DND-41 (cell line): ENCODE results near the gene S100A7A.

Experiments
- ATAC-seq: fragments of 200-7000 bp; cut with Tn5 transposase; 3 replicates; pipeline ENCODE4 v1.9.1; 2021; ENCODE audit warnings: low read depth; ENCODE audit not compliant: insufficient read depth
- DNase-seq: peaks from one replicate; pipeline ENCODE4 v3.0.0-alpha.2; 2020
- H2AFZ ChIP-seq: 2 replicates; pipeline ENCODE4 v1.6.0; 2012; ENCODE audit warnings: low read depth, low read length
- H3K27ac ChIP-seq: 2 replicates; pipeline ENCODE4 v1.5.1; 2012; ENCODE audit warnings: low read length, inconsistent platforms
- H3K27me3 ChIP-seq: fragments of 200-600 bp; sonication (generic); 2 replicates; pipeline ENCODE4 v1.6.0; 2012; ENCODE audit warnings: low read length, mild to moderate bottlenecking, inconsistent platforms; ENCODE audit not compliant: insufficient read depth, poor library complexity
- H3K36me3 ChIP-seq: 2 replicates; pipeline ENCODE4 v1.5.1; 2012; ENCODE audit warnings: low read length, inconsistent platforms; ENCODE audit not compliant: insufficient read depth
- H3K4me1 ChIP-seq: 2 replicates; pipeline ENCODE4 v1.5.1; 2012; ENCODE audit warnings: mild to moderate bottlenecking, low read length; ENCODE audit not compliant: insufficient read depth
- H3K4me2 ChIP-seq: 2 replicates; pipeline ENCODE4 v1.6.0; 2012; ENCODE audit warnings: mild to moderate bottlenecking, moderate library complexity, low read length, inconsistent platforms; ENCODE audit not compliant: insufficient read depth
- H3K4me3 ChIP-seq, 2 experiments: fragments of 200-600 bp in 1 of 2; shearing (Covaris generic) in 1 of 2; 2 replicates each; pipeline ENCODE4 v1.5.1; 2012 to 2016; ENCODE audit warnings: inconsistent platforms in 2 of 2, low read length in 2 of 2, mild to moderate bottlenecking in 2 of 2, low read depth in 1 of 2, moderate library complexity in 1 of 2
- H3K79me2 ChIP-seq: 2 replicates; pipeline ENCODE4 v1.6.0; 2012; ENCODE audit warnings: low read length, inconsistent platforms; ENCODE audit not compliant: insufficient read depth
- H3K9ac ChIP-seq: 2 replicates; pipeline ENCODE4 v1.6.0; 2012; ENCODE audit warnings: low read depth, mild to moderate bottlenecking, inconsistent platforms, low read length, moderate library complexity
- H3K9me3 ChIP-seq: 2 replicates; pipeline ENCODE4 v1.5.1; 2012; ENCODE audit warnings: low read length, moderate library complexity, mild to moderate bottlenecking, inconsistent platforms; ENCODE audit not compliant: insufficient read depth, severe bottlenecking
- H4K20me1 ChIP-seq: 2 replicates; pipeline ENCODE4 v1.6.0; 2012; ENCODE audit warnings: low read length; ENCODE audit not compliant: insufficient read depth
- EZH2 ChIP-seq: IDR thresholded peaks from 3 replicates; pipeline ENCODE4 v1.6.1; 2012; ENCODE audit warnings: borderline replicate concordance, low read depth, mild to moderate bottlenecking, moderate library complexity, low read length, inconsistent platforms; ENCODE audit not compliant: severe bottlenecking
- TF ChIP-seq, protein P1 (sequence below): IDR thresholded peaks from 2 replicates; pipeline ENCODE4 v1.5.1; 2012; ENCODE audit warnings: borderline replicate concordance, low read length, moderate library complexity, mild to moderate bottlenecking; ENCODE audit not compliant: poor library complexity, severe bottlenecking; ENCODE audit errors: extremely low read depth

Gene S100A7A

DNA sequence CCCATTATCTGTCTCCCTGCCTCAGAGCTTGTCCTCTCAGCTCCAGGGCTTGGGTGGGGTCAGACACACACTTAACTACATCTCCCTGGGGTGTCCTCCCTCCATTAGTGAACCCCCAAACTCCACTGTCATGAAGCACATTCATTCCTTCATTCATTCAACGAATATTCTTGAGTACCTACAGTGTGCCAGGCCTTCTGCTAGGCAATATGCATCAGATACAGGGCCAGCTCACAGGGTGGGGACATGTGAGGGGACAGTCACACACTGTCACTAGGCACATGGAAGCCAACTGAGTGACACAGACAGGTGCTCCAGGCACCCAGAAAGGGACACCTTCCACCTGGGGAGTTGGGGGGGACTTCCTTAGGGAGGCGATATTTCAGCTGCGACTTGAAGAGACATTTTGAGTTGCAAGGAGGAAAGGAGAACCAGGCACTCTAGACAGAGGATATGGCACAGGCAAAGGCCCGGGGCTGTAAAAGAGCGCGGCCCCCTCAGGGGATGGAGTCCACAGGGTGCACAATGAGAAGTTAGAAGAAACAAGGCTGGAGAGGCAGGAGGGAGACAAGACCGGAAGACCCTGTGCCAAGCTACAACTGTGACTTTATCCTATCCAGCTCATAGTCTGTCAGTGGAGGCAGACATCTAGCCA lies 16.8 kb upstream of the S100A7A start:
- H3K9me3 ChIP-seq, result no peaks in the 10 kb centered on the region
- no peak for TF ChIP-seq EZH2
- TF ChIP-seq, protein P1, sequence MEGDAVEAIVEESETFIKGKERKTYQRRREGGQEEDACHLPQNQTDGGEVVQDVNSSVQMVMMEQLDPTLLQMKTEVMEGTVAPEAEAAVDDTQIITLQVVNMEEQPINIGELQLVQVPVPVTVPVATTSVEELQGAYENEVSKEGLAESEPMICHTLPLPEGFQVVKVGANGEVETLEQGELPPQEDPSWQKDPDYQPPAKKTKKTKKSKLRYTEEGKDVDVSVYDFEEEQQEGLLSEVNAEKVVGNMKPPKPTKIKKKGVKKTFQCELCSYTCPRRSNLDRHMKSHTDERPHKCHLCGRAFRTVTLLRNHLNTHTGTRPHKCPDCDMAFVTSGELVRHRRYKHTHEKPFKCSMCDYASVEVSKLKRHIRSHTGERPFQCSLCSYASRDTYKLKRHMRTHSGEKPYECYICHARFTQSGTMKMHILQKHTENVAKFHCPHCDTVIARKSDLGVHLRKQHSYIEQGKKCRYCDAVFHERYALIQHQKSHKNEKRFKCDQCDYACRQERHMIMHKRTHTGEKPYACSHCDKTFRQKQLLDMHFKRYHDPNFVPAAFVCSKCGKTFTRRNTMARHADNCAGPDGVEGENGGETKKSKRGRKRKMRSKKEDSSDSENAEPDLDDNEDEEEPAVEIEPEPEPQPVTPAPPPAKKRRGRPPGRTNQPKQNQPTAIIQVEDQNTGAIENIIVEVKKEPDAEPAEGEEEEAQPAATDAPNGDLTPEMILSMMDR, result no peak
- peaks cover 3% of the 10 kb centered on the region; the same call in 1 of the 2 replicates for H4K20me1 ChIP-seq
- H3K4me2 ChIP-seq, result no peak overlapping the region
- H3K9ac ChIP-seq, result no peak overlapping the region
- no peaks in the 10 kb centered on the region for H3K4me1 ChIP-seq
- ATAC-seq (no peak), DNase-seq (no peak)
- H3K79me2 ChIP-seq, result no peaks in the 10 kb centered on the region
- no peaks in the 10 kb centered on the region for H3K36me3 ChIP-seq
- no peak overlapping the region for H3K27ac ChIP-seq
- H3K4me3 ChIP-seq, result no peak overlapping the region
- no peaks in the 10 kb centered on the region for H3K27me3 ChIP-seq
- no peak overlapping the region for H2AFZ ChIP-seq

DNA sequence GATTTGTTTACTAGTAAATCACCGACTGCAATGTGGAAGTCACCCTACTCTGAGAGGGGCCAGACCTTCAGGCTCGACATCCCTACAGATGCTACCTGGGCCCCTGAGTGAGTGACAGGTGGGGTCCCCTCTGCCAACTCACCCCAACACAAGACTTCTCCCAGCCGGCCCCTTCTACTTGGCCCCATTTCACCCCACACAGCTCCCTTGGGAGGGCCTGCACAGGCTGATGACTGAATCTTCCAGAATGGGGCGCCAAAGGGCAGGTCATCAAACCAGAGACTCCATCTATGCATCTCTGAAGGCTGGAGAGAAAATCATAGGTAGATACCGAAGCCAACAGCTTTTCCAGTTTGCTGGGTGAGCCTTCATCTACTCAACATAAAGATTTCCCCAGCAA lies 16.1 kb upstream of the S100A7A start:
- no peaks in the 10 kb centered on the region for H3K27me3 ChIP-seq
- no peaks in the 10 kb centered on the region for H3K79me2 ChIP-seq
- DNase-seq, result no peak
- H2AFZ ChIP-seq, result no peak overlapping the region
- H3K9me3 ChIP-seq, result no peaks in the 10 kb centered on the region
- no peaks in the 10 kb centered on the region for H3K36me3 ChIP-seq
- no peak overlapping the region for H3K4me2 ChIP-seq
- H3K4me3 ChIP-seq, result no peak overlapping the region
- H3K9ac ChIP-seq, result no peak overlapping the region
- no peak overlapping the region for H3K27ac ChIP-seq
- ATAC-seq, result no peak
- no peaks in the 10 kb centered on the region for H3K4me1 ChIP-seq
- peaks cover 3% of the 10 kb centered on the region; the same call in 1 of the 2 replicates for H4K20me1 ChIP-seq
- TF ChIP-seq, protein P1, result peak; percentile 20
- TF ChIP-seq EZH2, result no peak

DNA sequence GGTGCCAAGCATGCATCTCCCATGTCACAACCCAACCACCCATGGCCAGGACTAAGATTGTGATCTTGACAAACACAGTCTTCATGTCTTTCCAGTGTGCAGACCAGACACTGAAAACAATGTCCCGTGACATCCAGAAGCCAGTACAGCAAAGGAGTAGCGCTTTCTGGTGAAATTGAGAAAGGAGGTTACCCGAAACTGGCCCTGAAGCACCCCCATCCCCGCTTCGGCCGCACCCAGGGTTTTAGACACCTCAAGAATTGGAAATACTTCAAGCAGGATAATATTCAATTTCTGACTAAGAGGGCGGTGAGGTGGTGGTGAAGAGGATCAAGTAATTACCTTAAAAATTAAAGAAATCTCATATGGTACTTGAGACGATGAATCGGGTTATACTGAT lies 14.9 kb upstream of the S100A7A start:
- Histone ChIP-seq H2AFZ (no peak overlapping the region), H3K4me3 (no peak overlapping the region), H3K9ac (no peak overlapping the region), H3K27ac (no peak overlapping the region), H3K79me2 (no peaks in the 10 kb centered on the region), H3K4me2 (no peak overlapping the region), H3K27me3 (no peaks in the 10 kb centered on the region), H3K9me3 (no peaks in the 10 kb centered on the region), H3K36me3 (no peaks in the 10 kb centered on the region), H3K4me1 (no peaks in the 10 kb centered on the region), H4K20me1 (no peaks in the 10 kb centered on the region; the same call in 1 of the 2 replicates)
- no peak for TF ChIP-seq EZH2
- TF ChIP-seq, protein P1, result no peak
- no peak for ATAC-seq
- no peak for DNase-seq
